ENCODE results near the gene PELI3. TPM values are rescaled to one million over a fixed set of nuclear protein-coding genes. Genes with fewer than 3 reads are reported as not detected.
"Not testable (repeated sequence)": the region's sequence is repeated elsewhere in the genome, so short reads cannot be mapped to it uniquely, and the experiment has no call there.

Gene PELI3
- 7.6 TPM for total RNA-seq
- 22.5 TPM for polyA plus RNA-seq

DNA sequence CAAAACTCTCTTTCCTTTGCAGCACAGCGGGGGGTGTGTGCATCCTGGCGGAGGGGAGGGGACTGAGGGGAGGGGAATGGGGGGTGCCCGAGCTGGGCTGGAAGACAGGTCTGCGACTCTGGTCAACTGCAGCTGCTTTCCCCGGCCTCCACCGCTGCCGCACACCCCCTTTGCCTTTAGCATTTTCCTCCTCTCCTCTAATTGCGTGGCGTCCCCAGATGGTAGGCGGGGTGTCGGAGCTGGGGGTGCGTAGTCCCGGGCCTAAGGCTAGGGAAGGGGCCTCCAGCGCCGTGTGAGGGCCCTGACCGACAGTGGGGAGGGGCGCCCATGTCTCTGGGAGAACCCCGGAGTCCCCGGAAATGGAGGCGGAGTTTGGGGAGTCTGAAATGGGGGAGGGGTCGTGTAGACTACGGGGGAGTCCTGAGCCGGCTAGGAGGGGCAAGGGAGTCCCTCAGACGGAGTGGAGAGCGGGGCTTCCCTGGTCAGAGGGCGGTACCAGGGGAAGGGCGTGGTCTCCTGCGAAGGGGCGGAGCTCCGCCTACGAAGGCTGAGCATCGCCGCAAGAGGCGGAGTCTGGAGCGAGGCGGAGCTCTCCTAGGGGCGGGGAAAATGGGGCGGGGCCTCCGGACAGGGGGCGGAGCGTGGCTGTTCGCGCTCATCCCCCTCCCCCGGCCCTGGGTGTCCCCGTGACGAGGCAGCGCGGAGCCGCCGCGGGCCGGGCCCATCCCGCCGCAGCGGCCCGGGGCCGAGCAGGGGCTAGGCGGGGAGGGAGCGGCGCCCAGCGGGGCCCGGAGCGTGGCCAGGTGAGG is at the start of gene PELI3:
TSS of gene PELI3 (plus strand) at position 681 of the 809 bp plus-strand sequence. CDS start 1,224 bp downstream, outside the sequence.
- DNase-seq (ENCODE audit: extremely low spot score), result peak; percentile 83
- Histone ChIP-seq H3K4me3 (ENCODE audit: low read depth, low read length) (peak within 1 kb of the TSS; percentile 86), H3K36me3 (ENCODE audit: insufficient read depth) (no peaks in the 10 kb centered on the region), H3K27ac (ENCODE audit: low read depth) (peak within 1 kb of the TSS; percentile 84), H3K4me1 (ENCODE audit: insufficient read depth) (peaks cover 3% of the 10 kb centered on the region)
- WGBS, result 2% methylated on average over 63 of the region's 63 CpGs

DNA sequence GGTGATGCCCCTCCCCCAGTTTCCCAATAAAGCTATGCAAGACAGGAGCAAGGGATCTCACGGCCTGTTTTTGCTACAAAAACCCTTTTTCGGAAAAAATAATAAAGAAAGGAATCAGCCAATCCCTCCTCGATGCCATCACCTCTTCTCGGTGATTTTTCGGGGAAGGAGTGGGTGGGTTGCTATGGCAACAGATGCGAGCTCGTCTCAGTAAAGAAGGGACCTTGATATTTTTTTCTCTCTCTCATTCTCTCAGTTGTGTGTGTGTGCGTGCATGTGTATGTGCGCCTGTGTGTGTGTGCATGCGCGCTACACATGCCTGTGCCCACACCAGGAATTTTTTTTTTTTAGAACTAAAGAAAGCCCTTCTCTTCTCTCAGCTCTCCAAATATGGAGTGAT is 49.7 kb upstream of the PELI3 start:
- DNase-seq (ENCODE audit: extremely low spot score), result no peak

GRCh38 chr11:66418168-66418985 is 48.3 kb upstream of the PELI3 start:
- WGBS, result 5% methylated on average over 16 of the region's 16 CpGs
- H3K4me1 ChIP-seq (ENCODE audit: insufficient read depth), result no peaks in the 10 kb centered on the region
- H3K36me3 ChIP-seq (ENCODE audit: insufficient read depth), result no peaks in the 10 kb centered on the region
- no peak overlapping the region for H3K27ac ChIP-seq (ENCODE audit: low read depth)
- DNase-seq (ENCODE audit: extremely low spot score), result no peak
- no peak overlapping the region for H3K4me3 ChIP-seq (ENCODE audit: low read depth, low read length)

More for the DNA sequence above, 49.7 kb upstream of the PELI3 start:
- no peaks in the 10 kb centered on the region for H3K4me1 ChIP-seq (ENCODE audit: insufficient read depth)
- no peaks in the 10 kb centered on the region for H3K36me3 ChIP-seq (ENCODE audit: insufficient read depth)
- WGBS, result 71% methylated on average over 11 of the region's 11 CpGs
- H3K27ac ChIP-seq (ENCODE audit: low read depth), result no peak overlapping the region
- no peak overlapping the region for H3K4me3 ChIP-seq (ENCODE audit: low read depth, low read length)

GRCh38 chr11:66418986-66419308 is 47.8 kb upstream of the PELI3 start:
- WGBS, result 57% methylated on average over 3 of the region's 3 CpGs
- Histone ChIP-seq H3K27ac (ENCODE audit: low read depth) (no peak overlapping the region), H3K36me3 (ENCODE audit: insufficient read depth) (no peaks in the 10 kb centered on the region), H3K4me3 (ENCODE audit: low read depth, low read length) (no peak overlapping the region), H3K4me1 (ENCODE audit: insufficient read depth) (no peaks in the 10 kb centered on the region)
- DNase-seq (ENCODE audit: extremely low spot score), result no peak

- H3K4me3 ChIP-seq (ENCODE audit: low read depth, low read length), result no peak overlapping the region
- WGBS, result 5% methylated on average over 30 of the region's 30 CpGs
- H3K36me3 ChIP-seq (ENCODE audit: insufficient read depth), result no peaks in the 10 kb centered on the region
- no peak for DNase-seq (ENCODE audit: extremely low spot score)
- H3K27ac ChIP-seq (ENCODE audit: low read depth), result no peak overlapping the region
- H3K4me1 ChIP-seq (ENCODE audit: insufficient read depth), result no peaks in the 10 kb centered on the region
These were observed 46.9 kb upstream of the PELI3 start for GRCh38 chr11:66419825-66420224.

- H3K4me3 ChIP-seq (ENCODE audit: low read depth, low read length), result no peak within 1 kb of the TSS
- no peak within 1 kb of the TSS for H3K27ac ChIP-seq (ENCODE audit: low read depth)
- WGBS, result 18% methylated on average over 71 of the region's 71 CpGs
- H3K4me1 ChIP-seq (ENCODE audit: insufficient read depth), result no peaks in the 10 kb centered on the region
- DNase-seq (ENCODE audit: extremely low spot score), result no peak
- H3K36me3 ChIP-seq (ENCODE audit: insufficient read depth), result no peaks in the 10 kb centered on the region
These were observed 45.8 kb upstream of the PELI3 start, which contains the start of gene NPAS4 for GRCh38 chr11:66420671-66421476. TSS of gene NPAS4 (plus strand) at chr11:66421035. CDS start at chr11:66421180, 145 bp downstream.

DNA sequence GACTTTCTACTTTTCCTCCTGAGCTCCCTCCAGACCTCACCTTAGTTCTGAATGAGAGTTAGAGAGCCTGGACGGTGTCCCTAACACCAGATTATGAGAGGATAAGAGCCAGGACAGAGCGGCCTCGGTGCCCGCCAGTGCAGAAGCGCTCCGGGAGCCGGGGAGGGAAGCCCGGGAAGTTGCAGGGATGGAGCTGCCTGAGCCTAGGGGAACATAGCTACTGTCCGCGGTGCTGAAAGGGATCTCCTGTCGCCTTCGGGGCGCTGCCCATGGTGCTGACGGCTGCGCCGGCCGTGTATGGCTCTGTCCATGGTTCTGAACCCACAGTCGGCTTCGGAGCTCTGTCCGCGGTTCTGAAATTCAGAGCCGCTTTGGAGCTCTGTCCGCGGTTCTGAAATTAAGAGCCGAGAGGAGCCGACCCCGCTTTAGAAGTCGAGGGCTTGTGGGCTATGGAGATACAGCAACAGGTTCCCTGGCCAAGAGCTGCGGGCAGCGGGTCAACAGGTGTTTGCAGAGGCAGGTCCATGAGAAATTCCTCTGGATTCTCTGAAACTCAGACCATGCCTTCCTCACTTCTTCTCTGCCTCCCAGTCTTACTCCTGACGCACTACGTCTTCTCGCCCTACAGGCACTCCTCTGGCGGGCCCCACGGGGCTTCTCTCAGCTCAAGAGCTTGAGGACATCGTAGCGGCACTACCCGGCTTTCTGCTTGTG is 45.1 kb upstream of the PELI3 start:
- peak; percentile 65 for DNase-seq (ENCODE audit: extremely low spot score)
- Histone ChIP-seq H3K4me3 (ENCODE audit: low read depth, low read length) (no peak overlapping the region), H3K27ac (ENCODE audit: low read depth) (no peak overlapping the region), H3K4me1 (ENCODE audit: insufficient read depth) (no peaks in the 10 kb centered on the region), H3K36me3 (ENCODE audit: insufficient read depth) (no peaks in the 10 kb centered on the region)
- 13% methylated on average over 38 of the region's 38 CpGs for WGBS

- Histone ChIP-seq H3K36me3 (ENCODE audit: insufficient read depth) (no peaks in the 10 kb centered on the region), H3K4me1 (ENCODE audit: insufficient read depth) (no peaks in the 10 kb centered on the region), H3K27ac (ENCODE audit: low read depth) (no peak overlapping the region), H3K4me3 (ENCODE audit: low read depth, low read length) (no peak overlapping the region)
- 69% methylated on average over 23 of the region's 23 CpGs for WGBS
- DNase-seq (ENCODE audit: extremely low spot score), result no peak
These were observed 40.4 kb upstream of the PELI3 start for GRCh38 chr11:66426314-66426713.

GRCh38 chr11:66428933-66429332 is 37.8 kb upstream of the PELI3 start:
- Histone ChIP-seq H3K36me3 (ENCODE audit: insufficient read depth) (no peaks in the 10 kb centered on the region), H3K27ac (ENCODE audit: low read depth) (no peak overlapping the region), H3K4me3 (ENCODE audit: low read depth, low read length) (no peak overlapping the region), H3K4me1 (ENCODE audit: insufficient read depth) (no peaks in the 10 kb centered on the region)
- DNase-seq (ENCODE audit: extremely low spot score), result no peak
- WGBS, result 89% methylated on average over 2 of the region's 2 CpGs

DNA sequence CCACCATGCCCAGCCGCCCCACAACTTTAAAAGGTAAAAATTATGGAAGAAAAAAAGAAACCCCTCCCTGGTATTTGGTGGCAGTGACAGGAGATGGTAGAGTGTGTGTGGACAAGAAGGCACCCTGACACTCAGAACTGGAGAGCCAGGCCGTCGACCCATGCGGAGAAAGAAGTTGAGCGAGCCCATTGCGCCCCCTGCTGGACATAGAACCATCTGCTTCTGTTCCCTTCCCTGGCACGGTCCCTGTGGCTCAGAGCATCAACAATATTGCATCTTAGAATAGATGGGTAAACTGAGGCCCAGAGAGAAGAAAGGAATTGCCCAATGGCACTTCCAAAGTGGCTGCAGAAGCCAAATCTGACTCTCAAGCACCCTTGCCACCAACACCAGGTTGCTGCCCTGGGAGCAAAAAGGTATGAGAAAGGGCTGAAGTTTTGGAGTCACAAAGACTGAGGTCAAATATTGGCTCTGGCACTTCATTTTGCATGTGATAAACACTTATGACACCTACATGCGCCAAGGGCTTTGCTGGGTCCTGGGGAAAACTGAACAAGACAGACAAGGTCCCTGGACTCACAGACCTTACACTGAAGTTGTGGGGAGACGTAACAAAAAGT is 36.6 kb upstream of the PELI3 start:
- Histone ChIP-seq H3K4me1 (ENCODE audit: insufficient read depth) (no peaks in the 10 kb centered on the region), H3K4me3 (ENCODE audit: low read depth, low read length) (no peak overlapping the region), H3K36me3 (ENCODE audit: insufficient read depth) (no peaks in the 10 kb centered on the region), H3K27ac (ENCODE audit: low read depth) (no peak overlapping the region)
- DNase-seq (ENCODE audit: extremely low spot score), result no peak
- WGBS, result 29% methylated on average over 9 of the region's 9 CpGs

- not testable (repeated sequence) for H3K4me1 ChIP-seq (ENCODE audit: insufficient read depth); DNase-seq (ENCODE audit: extremely low spot score); H3K27ac ChIP-seq (ENCODE audit: low read depth); H3K36me3 ChIP-seq (ENCODE audit: insufficient read depth); H3K4me3 ChIP-seq (ENCODE audit: low read depth, low read length)
These were observed 35.4 kb upstream of the PELI3 start for GRCh38 chr11:66431287-66431686.

DNA sequence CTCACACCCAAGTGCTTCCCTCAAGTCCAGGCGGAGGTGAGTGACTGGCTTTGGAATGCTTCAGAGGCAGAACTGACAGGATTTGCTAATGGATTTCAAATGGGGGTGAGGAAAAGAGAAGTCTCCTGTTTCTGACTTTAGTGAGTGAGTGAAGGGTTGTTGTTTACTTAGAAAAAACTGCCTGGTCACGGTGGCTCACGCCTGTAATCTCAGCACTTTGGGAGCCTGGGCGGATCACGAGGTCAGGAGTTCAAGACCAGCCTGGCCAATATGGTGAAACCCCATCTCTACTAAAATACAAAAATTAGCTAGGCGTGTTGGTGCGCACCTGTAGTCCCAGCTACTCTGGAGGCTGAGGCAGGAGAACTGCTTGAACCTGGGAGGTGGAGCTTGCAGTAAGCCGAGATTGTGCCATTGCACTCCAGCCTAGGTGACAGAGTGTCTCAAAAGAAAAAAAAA is 34.8 kb upstream of the PELI3 start:
- 89% methylated on average over 8 of the region's 8 CpGs for WGBS
- not testable (repeated sequence) for H3K4me3 ChIP-seq (ENCODE audit: low read depth, low read length); DNase-seq (ENCODE audit: extremely low spot score); H3K36me3 ChIP-seq (ENCODE audit: insufficient read depth); H3K4me1 ChIP-seq (ENCODE audit: insufficient read depth); H3K27ac ChIP-seq (ENCODE audit: low read depth)
